AG08396 (cell line): Measurements from ENCODE around the gene TRIM33.
A peak's percentile ranks its signal among the peaks of the same experiment; 100 is the strongest.
"Not testable (repeated sequence)": the region's sequence is repeated elsewhere in the genome, so short reads cannot be mapped to it uniquely, and the experiment has no call there.

Experiments
- DNase-seq: peaks from one replicate; pipeline ENCODE4 v3.0.0; 2012; ENCODE audit warnings: low spot score, mixed read lengths

The TRIM33 gene

DNA sequence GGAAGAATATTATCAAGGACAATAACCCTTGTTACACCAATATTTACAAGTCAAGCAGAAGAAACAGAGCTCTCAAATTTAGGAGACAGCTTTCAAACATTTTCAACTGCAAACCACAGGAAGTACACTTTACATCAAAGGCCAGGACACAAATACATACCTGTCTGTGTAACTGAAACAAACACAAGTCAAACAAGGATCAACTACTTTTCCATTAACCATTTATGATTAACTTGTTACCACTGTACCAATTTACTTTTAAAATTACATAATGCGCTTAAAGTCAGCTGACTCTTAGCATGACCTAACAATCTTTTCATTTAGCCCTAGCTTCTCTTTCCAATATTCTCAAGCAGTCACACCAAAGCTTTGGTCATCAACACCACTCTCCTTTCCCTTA, 43.5 kb downstream of the TRIM33 start:
- no peak for DNase-seq

DNA sequence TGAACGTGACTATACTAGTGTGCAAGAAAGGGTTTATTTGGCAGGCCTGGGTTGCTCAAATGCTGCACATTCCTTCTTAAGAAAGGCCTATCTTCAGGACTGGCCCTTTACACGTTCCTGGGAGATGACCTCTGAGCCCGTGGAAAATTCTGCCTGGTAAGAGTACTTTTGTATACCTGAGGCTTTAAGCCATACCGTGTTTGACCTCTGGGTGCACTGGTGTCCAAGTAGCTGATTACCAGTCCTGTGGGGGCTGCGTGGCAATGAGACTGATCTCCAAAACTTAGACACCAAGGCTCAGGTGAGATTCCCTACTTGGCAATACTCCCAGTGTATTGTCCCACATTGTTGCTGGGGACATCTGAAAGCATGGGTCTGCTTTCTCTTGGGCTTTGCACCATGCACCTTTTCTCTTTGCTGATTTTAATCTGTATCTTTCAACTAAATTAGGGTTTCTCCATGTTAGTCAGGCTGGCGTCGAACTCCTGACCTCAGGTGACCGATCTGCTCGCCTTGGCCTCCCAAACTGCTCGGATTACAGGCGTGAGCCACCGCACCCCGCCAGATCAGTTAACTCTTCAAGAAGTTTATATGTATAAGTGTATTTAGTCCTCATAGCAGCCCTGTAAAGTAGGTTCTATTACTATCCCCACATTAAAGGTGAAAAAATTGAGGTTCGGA, 44.5 kb downstream of the TRIM33 start:
- no peak for DNase-seq

DNA sequence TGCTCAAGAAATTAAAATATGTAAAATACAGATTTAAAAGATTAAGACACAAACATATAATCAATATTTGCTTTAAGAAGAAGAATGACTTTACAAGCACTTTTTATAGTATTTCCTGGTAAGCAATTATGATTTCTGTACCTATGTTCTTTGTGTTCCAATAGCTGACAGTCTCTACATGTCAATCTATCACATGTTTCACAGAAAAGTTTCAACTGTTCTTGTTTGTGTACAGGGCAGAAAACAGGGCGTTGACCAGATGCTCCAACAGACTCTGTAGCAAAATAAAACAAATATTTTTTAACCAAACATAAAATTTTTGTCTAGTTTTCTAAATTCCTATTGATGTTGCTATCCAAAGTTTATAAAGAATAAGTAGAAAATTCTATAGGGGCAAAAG, 48.0 kb downstream of the TRIM33 start:
- DNase-seq, result no peak

- no peak for DNase-seq
Measured at GRCh38 chr1:114462341-114462740, 48.7 kb downstream of the TRIM33 start.

DNA sequence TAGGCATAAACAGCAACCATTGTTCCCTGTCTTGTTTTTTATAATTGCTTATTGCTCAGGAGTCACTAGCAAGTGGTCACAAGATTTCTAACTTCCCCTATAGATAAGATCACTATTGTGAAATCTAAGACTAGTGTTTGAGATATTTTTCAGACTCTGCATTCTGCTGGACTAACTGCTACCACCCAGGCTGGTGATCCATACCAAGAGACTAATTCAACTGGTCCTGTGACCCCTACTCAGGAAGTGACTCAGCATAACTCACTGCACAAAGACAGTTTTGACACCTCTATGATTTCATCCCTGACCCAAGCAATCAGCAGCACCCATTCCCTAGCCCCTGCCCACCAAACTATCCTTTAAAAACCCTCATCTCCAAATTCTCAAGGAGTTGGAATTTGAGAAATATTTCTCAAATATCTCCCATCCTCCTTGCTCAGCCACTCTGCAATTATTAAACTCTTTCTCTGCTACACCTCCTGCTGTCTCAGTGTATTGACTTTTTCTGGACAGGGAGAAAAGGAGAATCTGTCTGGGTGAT, 52.7 kb downstream of the TRIM33 start:
- DNase-seq, result no peak

DNA sequence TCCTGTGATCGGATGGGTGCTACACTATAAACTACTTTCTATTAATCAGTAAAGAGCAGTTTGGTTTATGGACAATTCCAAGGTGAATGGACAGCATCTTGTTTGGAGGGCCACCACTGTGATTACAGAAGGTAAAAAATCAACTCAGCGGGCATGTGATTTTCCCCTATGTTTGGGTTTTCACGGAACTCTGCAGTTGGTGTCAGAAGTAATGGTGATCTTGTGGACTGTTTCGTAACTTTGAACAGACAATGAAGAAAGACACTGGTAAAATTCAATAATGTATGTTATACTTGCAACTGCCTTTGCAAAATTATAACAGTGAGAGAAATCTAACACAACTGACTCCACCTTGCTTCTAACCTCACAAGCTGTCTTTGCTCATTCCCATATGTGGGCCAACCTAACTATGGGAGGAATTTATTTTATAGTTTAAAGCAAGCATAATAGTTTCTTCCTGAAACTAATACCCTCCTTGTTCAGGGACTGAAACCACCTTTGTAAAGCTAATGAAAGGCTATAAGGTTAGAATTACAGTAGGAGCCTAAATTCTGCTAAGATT, 53.2 kb downstream of the TRIM33 start:
- no peak for DNase-seq

DNA sequence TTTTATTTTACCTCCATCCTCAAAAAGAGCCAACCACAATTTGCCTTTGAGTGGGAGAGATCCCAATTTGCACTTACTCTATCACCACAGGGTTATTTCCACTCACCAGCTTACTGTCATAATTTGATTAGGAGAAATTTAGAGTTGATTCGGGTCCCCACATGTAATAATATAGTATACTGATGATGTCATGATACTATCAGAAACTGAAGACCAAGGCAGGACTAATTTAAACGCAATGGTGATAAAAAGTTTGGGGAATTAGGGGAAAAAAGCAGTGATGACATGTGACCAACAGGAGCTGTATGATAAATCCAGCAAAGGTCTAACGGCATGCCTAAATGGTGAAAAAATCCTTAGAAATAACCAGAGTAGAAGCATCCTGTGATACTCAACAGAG, 54.4 kb downstream of the TRIM33 start:
- DNase-seq, result no peak

GRCh38 chr1:114455102-114455785, 55.8 kb downstream of the TRIM33 start:
- no peak for DNase-seq

- no peak for DNase-seq
Measured at GRCh38 chr1:114454539-114454938, 56.5 kb downstream of the TRIM33 start.

- DNase-seq, result no peak
Measured at GRCh38 chr1:114453361-114453784, 57.6 kb downstream of the TRIM33 start.

DNA sequence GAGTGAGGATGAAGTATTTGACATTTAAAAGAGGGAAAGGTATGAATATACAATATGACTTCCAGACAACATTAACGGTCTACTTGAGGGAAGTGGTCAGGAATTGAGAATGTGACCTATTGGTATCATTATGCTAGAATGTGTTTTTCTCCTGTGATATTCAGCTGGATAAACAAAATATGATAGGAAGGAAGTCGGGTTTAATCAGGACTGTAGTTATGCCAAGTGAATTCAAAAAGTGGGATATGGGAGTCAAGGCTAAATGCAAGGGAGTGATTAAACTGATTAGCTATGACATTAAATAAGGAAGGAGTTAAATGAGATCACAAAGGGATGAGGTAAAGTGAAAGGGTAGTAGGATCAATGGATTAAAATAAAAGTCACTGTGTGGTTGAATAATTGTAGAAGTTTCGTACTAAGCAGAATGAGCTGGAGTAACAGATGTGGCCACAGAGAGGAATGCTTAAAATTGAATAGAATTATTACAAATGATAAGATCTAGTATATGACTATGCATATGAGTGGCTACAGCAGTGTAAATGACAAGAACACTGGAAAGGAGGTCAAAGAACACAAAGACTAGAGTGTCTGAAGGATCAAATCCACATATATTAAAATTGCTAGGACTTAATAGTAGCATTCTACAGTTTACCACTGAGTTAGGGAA, 62.5 kb downstream of the TRIM33 start:
- DNase-seq, result no peak

GRCh38 chr1:114446198-114446597, 64.8 kb downstream of the TRIM33 start:
- no peak for DNase-seq

GRCh38 chr1:114443226-114443625, 67.8 kb downstream of the TRIM33 start:
- not testable (repeated sequence) for DNase-seq

DNA sequence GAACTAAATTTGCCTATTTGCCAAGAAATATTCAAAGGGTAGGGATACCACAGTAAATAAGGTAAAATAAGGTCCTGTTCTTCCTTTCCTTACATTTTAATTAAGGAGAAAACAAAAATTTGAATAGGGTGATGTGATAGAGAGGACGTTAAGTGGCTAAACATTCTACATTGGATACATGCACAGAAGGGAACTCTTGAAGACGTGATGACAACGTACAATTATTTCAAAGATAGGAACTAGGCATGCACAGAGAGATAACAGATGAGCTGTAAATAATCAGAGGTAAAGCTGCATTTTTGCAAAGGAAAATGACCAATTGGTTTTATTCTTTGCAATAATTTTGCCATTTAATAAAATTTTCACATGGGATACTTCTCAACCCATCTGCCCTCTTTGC, 69.7 kb downstream of the TRIM33 start:
- no peak for DNase-seq

- no peak for DNase-seq
Measured at GRCh38 chr1:114439369-114439768, 71.6 kb downstream of the TRIM33 start.

DNA sequence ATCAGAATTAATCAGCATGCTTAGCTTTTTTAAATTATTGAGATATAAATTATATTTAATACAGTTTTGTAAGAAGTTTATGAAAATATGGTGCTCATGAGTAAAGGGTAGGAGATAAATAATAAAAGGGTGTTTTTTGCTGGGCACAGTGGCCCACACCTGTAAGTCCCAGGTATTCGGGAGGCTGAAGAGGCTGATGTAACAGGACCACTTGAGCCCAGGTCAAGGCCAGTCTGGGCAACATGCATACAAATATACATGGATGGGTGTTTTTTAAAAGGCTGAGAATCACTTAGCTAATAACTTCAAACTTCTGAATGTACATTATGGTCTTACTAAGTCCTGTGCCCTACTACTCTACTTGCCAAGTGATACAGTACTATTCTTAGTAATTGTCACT, 73.2 kb downstream of the TRIM33 start:
- DNase-seq, result no peak

GRCh38 chr1:114436799-114437198, 74.2 kb downstream of the TRIM33 start:
- no peak for DNase-seq

GRCh38 chr1:114435088-114435715, 75.8 kb downstream of the TRIM33 start:
- DNase-seq, result no peak

DNA sequence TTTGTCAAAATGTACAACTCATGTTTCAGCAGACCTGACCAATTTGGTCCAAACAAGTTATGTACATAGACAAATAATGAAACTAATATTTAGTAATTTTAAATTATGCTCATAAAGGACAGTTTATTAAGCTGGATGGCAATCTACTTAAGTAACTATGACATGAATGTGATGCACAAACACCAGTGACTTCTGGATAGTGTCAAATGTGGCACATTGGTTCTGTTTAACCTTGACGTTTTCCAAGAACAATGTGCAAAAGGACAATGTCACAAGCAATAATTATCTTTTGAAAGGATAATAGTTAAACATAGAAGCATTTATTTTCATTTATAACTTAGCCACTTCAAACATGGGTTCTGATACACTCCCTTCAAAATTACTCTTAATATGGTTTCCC, 80.0 kb downstream of the TRIM33 start:
- no peak for DNase-seq

GRCh38 chr1:114428083-114428754, 82.8 kb downstream of the TRIM33 start:
- peak; percentile 5 for DNase-seq

- DNase-seq, result no peak
Measured at GRCh38 chr1:114427612-114428011, 83.4 kb downstream of the TRIM33 start.

GRCh38 chr1:114423455-114423854, 87.5 kb downstream of the TRIM33 start:
- no peak for DNase-seq
